COLO829 (cell line): ENCODE results near the gene UNC13C.

Experiments used
- DNase-seq: peaks from one replicate; pipeline ENCODE4 v3.0.0; 2012; ENCODE audit warnings: low spot score

Gene UNC13C

DNA sequence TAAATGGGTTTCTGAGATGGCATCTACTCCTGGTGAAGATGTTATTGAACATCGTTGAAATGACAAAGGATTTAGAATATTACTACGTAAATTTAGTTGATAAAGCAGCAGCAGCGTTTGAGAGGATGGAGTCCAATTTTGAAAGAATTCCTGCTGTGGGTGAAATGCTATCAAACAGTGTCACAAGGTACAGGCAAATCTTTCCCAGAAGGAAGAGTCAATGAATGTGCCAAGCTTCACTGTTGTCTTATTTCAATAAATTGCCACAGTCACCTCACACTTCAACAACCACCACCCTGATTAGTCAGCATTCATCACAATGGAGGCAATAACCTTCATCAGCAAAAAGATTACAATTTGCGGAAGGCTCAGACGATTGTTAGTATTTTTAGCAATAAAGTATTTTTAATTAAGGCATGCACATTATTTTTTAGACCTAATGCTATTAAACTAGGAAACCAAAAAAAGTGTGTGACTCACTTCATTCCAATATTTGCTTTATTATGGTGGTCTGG lies 142.8 kb downstream of the UNC13C start:
- no peak for DNase-seq

DNA sequence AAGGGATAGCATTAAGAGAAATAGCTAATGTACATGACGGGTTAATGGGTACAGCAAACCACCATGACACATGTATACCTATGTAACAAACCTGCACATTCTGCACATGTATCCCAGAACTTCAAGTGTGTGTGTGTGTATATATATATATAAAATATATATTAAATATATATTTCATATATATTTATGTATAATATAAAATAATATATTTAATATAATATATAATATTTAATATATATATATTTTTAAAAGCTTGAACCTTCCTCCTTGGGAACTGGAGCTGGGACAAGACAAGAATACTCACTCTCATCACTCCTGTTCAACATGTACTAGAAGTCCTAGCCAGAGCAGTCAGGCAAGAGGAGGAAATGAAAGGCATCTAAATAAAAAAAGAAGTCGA lies 149.3 kb downstream of the UNC13C start:
- no peak for DNase-seq

DNA sequence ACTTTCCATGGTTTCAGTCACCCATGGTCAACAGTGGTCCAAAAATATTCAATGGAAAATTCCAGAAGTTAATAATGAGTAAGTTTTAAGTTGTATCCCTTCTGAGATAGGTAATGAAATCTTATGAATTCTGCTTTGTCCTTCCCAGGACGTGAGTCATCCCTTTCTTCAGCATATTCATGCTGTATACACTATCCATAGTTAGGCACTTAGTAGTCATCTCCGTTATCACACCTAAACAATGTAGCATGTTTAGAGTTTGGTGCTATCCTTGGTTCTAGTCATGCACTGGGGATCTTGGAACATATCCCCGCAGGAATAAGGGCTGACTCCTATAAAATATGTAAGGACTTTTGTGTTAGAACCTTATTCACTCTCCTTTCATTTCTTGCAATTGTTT lies 153.2 kb downstream of the UNC13C start:
- peak; percentile 7 for DNase-seq

DNA sequence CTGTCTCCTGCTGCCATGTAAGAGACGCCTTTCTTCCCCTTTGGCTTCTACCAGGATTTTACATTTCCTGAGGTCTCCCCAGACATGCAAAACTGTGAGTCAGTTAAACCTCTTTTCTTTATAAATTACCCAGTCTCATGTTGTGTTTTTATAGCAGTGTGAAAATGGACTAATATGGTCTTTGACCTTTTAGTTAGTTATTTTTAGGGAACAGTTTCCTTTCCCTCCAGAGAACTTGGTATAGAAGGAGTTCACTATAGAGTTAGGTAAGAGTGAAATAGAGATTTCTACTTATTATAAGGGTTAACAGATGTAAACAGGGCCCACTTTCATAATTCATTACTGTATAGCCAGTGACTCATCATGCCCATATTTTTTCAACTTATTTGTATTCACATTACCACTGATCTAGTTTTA lies 170.9 kb downstream of the UNC13C start:
- DNase-seq: no peak

- no peak for DNase-seq
Observed at GRCh38 chr15:54150255-54150654, 172.0 kb downstream of the UNC13C start.

GRCh38 chr15:54159012-54159411 lies 180.8 kb downstream of the UNC13C start:
- DNase-seq: no peak

- no peak for DNase-seq
Observed at GRCh38 chr15:54187325-54187724, 209.1 kb downstream of the UNC13C start.

DNA sequence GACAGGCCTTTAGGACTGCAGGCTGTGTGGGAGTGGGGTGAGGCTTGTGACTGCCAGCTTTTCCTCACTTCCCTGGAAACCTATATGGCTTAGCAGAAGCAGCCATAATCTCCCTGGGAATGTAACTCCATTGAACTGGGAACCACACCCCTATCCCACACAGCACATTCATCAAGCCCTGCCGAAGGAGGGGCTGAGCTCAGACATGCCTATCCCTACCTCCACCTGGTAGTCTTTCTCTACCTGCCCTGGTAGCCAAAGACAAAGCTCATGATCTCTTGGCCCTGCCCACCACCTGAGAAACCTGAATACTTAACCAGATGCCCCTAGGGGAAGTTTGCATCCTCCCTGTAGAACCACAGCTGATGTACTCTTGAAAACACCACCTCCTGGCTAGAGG lies 219.8 kb downstream of the UNC13C start:
- DNase-seq: no peak

- no peak for DNase-seq
Observed at GRCh38 chr15:54206586-54207321, 228.5 kb downstream of the UNC13C start.

GRCh38 chr15:54208786-54209185 lies 230.5 kb downstream of the UNC13C start:
- DNase-seq: no peak

- DNase-seq: no peak
Observed at GRCh38 chr15:54212635-54213034, 234.4 kb downstream of the UNC13C start.

- DNase-seq: no peak
Observed at GRCh38 chr15:54226455-54226854, 248.2 kb downstream of the UNC13C start.

DNA sequence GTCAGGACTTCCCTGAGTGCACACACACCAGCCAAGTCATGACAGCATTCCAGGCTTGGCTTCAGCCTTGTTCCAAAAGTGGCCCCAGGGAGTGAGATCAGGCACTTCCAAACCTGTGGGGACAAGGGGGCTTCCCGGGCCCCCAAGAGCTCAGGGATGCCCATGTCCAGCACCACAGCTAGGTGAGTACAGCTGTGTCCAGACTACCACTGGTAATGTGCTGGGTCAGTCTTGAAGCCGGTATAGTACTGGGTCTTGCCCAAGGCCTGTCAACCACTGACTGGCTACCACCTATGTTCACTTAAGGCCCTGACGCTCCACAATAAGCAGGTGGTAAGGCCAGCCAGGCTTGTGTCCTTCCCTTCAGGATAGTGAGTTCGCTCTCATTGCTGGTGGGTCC lies 249.3 kb downstream of the UNC13C start:
- no peak for DNase-seq

DNA sequence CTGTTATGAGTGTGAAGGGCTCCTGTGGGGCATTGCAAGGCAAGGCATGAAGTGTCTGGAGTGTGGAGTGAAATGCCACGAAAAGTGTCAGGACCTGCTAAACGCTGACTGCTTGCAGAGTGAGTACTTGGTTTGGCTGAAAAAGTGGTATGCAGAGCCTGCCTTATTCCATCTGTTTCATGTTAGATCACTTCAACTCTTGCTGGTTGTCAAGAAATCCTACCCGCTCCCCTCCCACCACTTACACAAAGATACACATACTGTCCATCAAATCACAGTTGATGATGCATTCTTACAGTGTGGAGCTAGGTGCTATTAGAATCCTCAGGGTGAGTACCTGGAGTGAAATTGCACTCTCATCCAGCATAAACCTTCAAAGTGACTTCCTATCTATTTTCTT lies 272.1 kb downstream of the UNC13C start:
- DNase-seq: no peak

DNA sequence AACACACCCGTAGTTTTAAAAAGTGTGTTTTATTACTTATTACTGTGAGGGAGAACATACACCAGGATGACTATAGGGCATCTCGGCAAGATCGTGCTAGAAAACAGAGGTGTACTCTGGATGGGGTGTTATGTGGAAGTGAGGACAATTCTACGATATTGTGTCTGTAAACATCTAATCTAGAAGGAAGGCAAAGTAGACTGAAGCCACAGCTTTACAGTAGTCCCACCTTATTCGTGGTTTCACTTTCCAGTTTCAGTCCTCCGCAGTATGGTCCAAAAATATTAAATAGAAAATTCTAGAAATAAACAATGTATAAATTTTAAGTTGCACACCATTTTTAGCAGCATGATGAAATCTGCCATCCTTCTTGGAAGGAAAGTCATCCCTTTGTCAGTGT lies 277.9 kb downstream of the UNC13C start:
- DNase-seq: no peak

DNA sequence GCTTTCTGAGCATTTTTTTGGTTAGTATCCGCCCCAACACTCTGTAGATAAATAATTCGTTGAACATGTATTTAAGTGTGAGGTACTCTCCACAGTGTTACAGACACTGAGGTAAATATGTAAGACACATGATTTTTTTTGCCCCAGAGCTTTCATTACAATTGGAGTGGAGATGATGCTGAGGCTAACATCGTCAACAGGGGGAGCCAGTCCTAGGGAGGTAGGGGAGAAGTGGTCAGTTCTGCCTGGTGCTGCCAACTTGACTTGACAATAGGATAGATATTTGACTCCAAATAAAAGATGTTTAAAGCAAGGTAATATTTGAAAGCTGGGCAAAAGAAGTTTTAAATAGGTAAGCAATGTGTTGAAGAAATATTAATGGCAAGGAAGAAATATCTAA lies 295.7 kb downstream of the UNC13C start:
- no peak for DNase-seq

DNA sequence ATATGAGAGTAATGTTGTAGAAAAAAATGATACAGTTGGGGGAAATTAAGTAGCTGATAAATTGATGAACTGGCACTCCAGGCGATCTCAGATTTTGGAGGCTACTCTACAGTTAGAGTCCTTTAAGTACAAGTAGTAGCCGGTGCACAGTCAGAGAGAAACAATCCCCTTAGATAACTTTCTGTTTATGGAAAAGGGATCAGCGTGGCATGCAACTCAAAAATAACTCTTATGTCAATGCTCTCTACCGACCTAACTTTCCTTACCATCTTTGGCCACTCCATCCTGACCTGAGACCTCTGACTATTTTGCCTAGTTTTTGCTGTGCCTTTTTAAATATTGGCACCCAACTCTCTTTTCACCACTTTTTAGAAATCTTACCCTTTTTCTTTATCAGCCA lies 299.6 kb downstream of the UNC13C start:
- DNase-seq: no peak

DNA sequence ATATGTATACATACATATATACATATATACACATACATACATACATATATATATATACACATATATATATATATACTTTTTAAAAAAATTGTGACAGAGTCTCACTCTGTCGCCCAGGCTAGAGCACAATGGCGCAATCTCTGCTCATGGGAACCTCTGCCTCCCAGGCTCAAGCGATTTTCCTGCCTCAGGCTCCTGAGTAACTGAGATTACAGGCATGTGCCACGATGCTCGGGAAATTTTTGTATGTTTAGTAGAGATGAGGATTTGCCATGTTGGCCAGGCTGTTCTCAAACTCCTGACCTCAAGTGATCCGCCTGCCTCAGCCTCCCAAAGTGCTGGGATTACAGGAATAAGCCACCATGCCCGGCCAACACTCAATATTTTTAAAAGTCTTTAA lies 302.5 kb downstream of the UNC13C start:
- no peak for DNase-seq

- DNase-seq: no peak
Observed at GRCh38 chr15:54282228-54282836, 304.1 kb downstream of the UNC13C start.

- DNase-seq: no peak
Observed at GRCh38 chr15:54288049-54288448, 309.8 kb downstream of the UNC13C start.

- no peak for DNase-seq
Observed at GRCh38 chr15:54289590-54290136, 311.4 kb downstream of the UNC13C start.

- DNase-seq: no peak
Observed at GRCh38 chr15:54298396-54298795, 320.2 kb downstream of the UNC13C start.

DNA sequence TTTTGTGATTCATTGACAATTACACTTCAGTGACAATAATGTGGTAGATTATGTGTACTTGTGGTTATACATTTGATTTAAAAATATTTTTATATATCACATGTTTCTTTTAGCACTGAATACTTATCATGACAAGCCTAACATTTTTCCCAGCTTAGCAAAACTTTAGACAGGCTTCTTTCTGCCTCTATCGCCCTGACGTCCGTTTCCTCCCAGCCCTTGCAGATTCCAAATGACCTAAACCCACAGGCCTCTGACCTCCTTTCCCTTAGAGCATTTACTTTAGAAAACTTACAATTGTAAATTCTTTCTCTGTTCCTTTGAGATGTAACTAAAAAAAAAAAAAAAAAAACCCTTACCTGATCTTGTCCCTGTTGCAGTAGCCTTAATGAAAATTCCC lies 326.1 kb downstream of the UNC13C start:
- no peak for DNase-seq

DNA sequence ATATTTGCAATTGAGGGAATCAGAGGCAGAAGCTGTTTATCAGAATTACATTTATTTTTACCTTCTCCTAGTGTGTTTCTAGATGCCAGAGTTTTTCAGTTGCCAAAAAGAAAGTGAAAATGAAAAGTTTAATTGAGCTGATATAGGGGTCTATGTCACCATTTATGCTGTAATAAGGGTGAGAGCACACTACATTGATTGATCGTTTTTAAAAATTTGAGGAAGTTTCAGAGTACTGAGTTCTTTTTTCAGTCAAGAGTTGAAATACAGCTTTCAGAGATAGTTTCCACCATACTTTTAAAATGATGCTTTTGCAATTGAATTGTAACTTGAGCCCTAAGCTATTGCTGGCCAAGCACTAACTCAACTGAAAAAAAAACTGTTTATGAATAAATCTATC lies 326.9 kb downstream of the UNC13C start:
- no peak for DNase-seq
